Measurements from ENCODE around the gene PTPRD.

The PTPRD gene

DNA sequence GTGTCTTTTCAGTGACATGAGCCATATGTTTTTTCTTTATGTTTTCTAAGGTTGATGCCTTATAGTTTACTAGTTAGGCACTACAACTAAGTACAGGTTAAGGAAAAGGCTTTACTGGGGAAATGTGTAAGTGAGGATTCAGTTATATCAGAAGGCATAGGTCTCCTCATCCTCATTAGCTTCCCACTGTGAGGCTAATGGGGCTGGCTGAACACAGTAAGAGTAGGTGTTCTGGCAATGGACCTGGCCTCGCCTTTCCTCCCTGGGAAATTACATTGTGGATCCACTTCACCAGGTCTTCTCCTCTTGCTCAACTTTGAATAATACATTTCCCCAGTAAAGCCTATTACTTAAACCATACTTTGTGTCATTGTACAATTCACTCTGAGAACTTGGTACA is 225.5 kb downstream of the PTPRD start:
- Histone ChIP-seq H3K9ac (ENCODE audit: low read length) (no peak overlapping the region), H4K20me1 (ENCODE audit: low read depth, low read length) (no peaks in the 10 kb centered on the region), H3K27ac (ENCODE audit: low read depth, low read length) (no peak overlapping the region), H3K27me3 (ENCODE audit: low read length) (no peaks in the 10 kb centered on the region), H3K4me2 (ENCODE audit: low read depth, low read length, poor library complexity, severe bottlenecking) (no peak overlapping the region), H3K36me3 (ENCODE audit: low read length) (no peaks in the 10 kb centered on the region), H3K4me3 (ENCODE audit: insufficient read depth, low read length, poor library complexity, severe bottlenecking) (no peak overlapping the region), H3F3A (ENCODE audit: insufficient read depth) (no peaks in the 10 kb centered on the region), H3K79me2 (ENCODE audit: insufficient read depth, low read length) (no peaks in the 10 kb centered on the region), H3K9me2 (replicated peaks; ENCODE audit: insufficient read depth, low read length) (no peaks in the 10 kb centered on the region), H3K9me3 (ENCODE audit: insufficient read depth, low read length) (no peaks in the 10 kb centered on the region), H2AFZ (ENCODE audit: low read depth, low read length, severe bottlenecking) (no peak overlapping the region)
- TF ChIP-seq EZH2phosphoT487 (conservative IDR thresholded peaks at IDR 0.05; ENCODE audit: low read length) = no peak
- TF ChIP-seq, protein P1, sequence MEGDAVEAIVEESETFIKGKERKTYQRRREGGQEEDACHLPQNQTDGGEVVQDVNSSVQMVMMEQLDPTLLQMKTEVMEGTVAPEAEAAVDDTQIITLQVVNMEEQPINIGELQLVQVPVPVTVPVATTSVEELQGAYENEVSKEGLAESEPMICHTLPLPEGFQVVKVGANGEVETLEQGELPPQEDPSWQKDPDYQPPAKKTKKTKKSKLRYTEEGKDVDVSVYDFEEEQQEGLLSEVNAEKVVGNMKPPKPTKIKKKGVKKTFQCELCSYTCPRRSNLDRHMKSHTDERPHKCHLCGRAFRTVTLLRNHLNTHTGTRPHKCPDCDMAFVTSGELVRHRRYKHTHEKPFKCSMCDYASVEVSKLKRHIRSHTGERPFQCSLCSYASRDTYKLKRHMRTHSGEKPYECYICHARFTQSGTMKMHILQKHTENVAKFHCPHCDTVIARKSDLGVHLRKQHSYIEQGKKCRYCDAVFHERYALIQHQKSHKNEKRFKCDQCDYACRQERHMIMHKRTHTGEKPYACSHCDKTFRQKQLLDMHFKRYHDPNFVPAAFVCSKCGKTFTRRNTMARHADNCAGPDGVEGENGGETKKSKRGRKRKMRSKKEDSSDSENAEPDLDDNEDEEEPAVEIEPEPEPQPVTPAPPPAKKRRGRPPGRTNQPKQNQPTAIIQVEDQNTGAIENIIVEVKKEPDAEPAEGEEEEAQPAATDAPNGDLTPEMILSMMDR (IDR thresholded peaks at IDR 0.05; ENCODE audit: insufficient read depth, low read length, poor library complexity, severe bottlenecking) = no peak

DNA sequence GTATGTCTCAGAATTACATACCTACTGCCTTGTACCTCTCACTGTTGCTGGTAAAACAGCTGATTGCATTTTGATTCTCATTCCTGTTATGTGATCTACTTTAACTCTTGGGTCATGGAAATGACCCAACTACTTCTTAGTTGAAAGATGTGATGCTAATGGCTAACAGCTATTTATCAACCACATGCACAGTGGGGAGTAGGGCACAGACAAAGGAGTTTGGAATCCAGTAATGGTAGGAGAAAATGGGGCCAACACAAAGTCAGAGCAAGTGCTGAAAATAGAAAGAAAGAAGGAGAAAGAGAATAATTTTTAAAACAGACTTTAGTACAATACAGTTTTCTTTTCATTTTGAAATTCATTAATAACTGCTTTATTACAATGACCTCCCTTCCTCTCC is 241.0 kb downstream of the PTPRD start:
- Histone ChIP-seq H3K36me3 (ENCODE audit: low read length) (no peaks in the 10 kb centered on the region), H3F3A (ENCODE audit: insufficient read depth) (no peaks in the 10 kb centered on the region), H3K9me3 (ENCODE audit: insufficient read depth, low read length) (no peaks in the 10 kb centered on the region), H4K20me1 (ENCODE audit: low read depth, low read length) (no peaks in the 10 kb centered on the region), H3K27ac (ENCODE audit: low read depth, low read length) (no peak overlapping the region), H2AFZ (ENCODE audit: low read depth, low read length, severe bottlenecking) (no peak overlapping the region), H3K4me3 (ENCODE audit: insufficient read depth, low read length, poor library complexity, severe bottlenecking) (no peak overlapping the region), H3K27me3 (ENCODE audit: low read length) (no peaks in the 10 kb centered on the region), H3K4me2 (ENCODE audit: low read depth, low read length, poor library complexity, severe bottlenecking) (no peak overlapping the region), H3K9ac (ENCODE audit: low read length) (no peak overlapping the region), H3K79me2 (ENCODE audit: insufficient read depth, low read length) (no peaks in the 10 kb centered on the region), H3K9me2 (replicated peaks; ENCODE audit: insufficient read depth, low read length) (no peaks in the 10 kb centered on the region)
- TF ChIP-seq EZH2phosphoT487 (conservative IDR thresholded peaks at IDR 0.05; ENCODE audit: low read length) = no peak
- TF ChIP-seq, protein P1 (IDR thresholded peaks at IDR 0.05; ENCODE audit: insufficient read depth, low read length, poor library complexity, severe bottlenecking) = no peak

DNA sequence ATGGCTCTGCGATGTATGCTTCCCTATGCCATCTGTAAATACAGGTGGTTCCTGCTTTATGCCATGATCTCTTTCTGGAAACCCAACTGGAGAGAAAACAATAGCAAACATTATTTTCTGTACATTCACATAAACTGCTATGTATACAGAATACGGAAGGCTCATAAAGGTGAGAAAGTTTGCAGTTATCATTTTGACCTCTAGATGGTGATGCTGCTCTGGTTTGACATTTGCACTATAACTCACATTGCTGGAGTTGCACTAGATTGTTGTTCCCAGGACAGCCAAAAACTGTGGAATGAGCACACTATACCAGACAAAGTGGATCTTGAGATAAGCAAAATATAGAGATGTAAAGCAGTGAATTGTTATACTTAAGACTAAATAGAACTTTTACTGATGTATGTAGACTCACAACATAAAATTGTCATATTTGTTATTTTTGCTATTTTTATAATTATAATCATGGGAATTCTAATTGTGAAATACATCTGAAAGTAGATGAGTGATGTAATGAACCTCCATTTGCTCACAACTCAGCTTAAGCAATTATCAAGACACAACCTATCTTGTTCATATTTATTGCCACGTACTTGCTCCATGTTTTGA is 246.5 kb downstream of the PTPRD start:
- Histone ChIP-seq H4K20me1 (ENCODE audit: low read depth, low read length) (no peaks in the 10 kb centered on the region), H2AFZ (ENCODE audit: low read depth, low read length, severe bottlenecking) (no peak overlapping the region), H3K36me3 (ENCODE audit: low read length) (no peaks in the 10 kb centered on the region), H3K9me3 (ENCODE audit: insufficient read depth, low read length) (no peaks in the 10 kb centered on the region), H3K4me3 (ENCODE audit: insufficient read depth, low read length, poor library complexity, severe bottlenecking) (no peak overlapping the region), H3K9me2 (replicated peaks; ENCODE audit: insufficient read depth, low read length) (no peaks in the 10 kb centered on the region), H3K79me2 (ENCODE audit: insufficient read depth, low read length) (no peaks in the 10 kb centered on the region), H3K4me2 (ENCODE audit: low read depth, low read length, poor library complexity, severe bottlenecking) (no peak overlapping the region), H3K9ac (ENCODE audit: low read length) (no peak overlapping the region), H3F3A (ENCODE audit: insufficient read depth) (no peaks in the 10 kb centered on the region), H3K27ac (ENCODE audit: low read depth, low read length) (no peak overlapping the region), H3K27me3 (ENCODE audit: low read length) (no peaks in the 10 kb centered on the region)
- TF ChIP-seq, protein P1 (IDR thresholded peaks at IDR 0.05; ENCODE audit: insufficient read depth, low read length, poor library complexity, severe bottlenecking) = peak; percentile 68
- no peak for TF ChIP-seq EZH2phosphoT487 (conservative IDR thresholded peaks at IDR 0.05; ENCODE audit: low read length)
